WTC11 (cell line): ENCODE results near the gene CLMP. TPM values are rescaled to one million over a fixed set of nuclear protein-coding genes. Genes with fewer than 3 reads are reported as not detected.

ENCODE experiments used
- AFF4 ChIP-seq: sonication (generic); formaldehyde crosslinking; IDR thresholded peaks from 2 replicates; pipeline ENCODE4 v1.8.1; 2023; ENCODE audit warnings: mild to moderate bottlenecking, missing genetic modification reagents, borderline replicate concordance
- ATF1 ChIP-seq: sonication (generic); formaldehyde crosslinking; IDR thresholded peaks from 2 replicates; pipeline ENCODE4 v1.8.1; 2023; ENCODE audit warnings: mild to moderate bottlenecking, moderate library complexity, missing genetic modification reagents
- CDX4 ChIP-seq: fragments of 250-450 bp; sonication (Bioruptor Pico); IDR thresholded peaks from 2 replicates; pipeline ENCODE4 v1.9.0; 2021; ENCODE audit warnings: moderate library complexity, mild to moderate bottlenecking, inconsistent platforms, borderline replicate concordance
- CREB1 ChIP-seq: sonication (generic); formaldehyde crosslinking; IDR thresholded peaks from 2 replicates; pipeline ENCODE4 v1.8.0; 2023; ENCODE audit warnings: mild to moderate bottlenecking, missing genetic modification reagents
- EMX1 ChIP-seq: fragments of 250-450 bp; sonication (Bioruptor Pico); IDR thresholded peaks from 2 replicates; pipeline ENCODE4 v1.8.0; 2021; ENCODE audit warnings: mild to moderate bottlenecking
- ERG ChIP-seq: fragments of 250-450 bp; sonication (Bioruptor Pico); IDR thresholded peaks from 2 replicates; pipeline ENCODE4 v1.8.0; 2021; ENCODE audit warnings: mild to moderate bottlenecking
- ETV6 ChIP-seq: sonication (generic); formaldehyde crosslinking; IDR thresholded peaks from 2 replicates; pipeline ENCODE4 v1.8.1; 2022; ENCODE audit warnings: mild to moderate bottlenecking, missing genetic modification reagents
- FOXP1 ChIP-seq: sonication (generic); formaldehyde crosslinking; IDR thresholded peaks from 2 replicates; pipeline ENCODE4 v1.8.0; 2022; ENCODE audit warnings: missing genetic modification reagents, mild to moderate bottlenecking, moderate library complexity, borderline replicate concordance
- GTF2I ChIP-seq: fragments of 250-450 bp; sonication (Bioruptor Pico); conservative IDR thresholded peaks from 2 replicates; pipeline ENCODE4 v1.4.0; 2021; ENCODE audit warnings: mild to moderate bottlenecking
- HMGA2 ChIP-seq: fragments of 250-450 bp; sonication (Bioruptor Pico); IDR thresholded peaks from 2 replicates; pipeline ENCODE4 v1.4.0; 2021; ENCODE audit warnings: mild to moderate bottlenecking, moderate library complexity
- IRF2 ChIP-seq: sonication (generic); formaldehyde crosslinking; IDR thresholded peaks from 2 replicates; pipeline ENCODE4 v1.8.0; 2022; ENCODE audit warnings: low read depth, missing genetic modification reagents, borderline replicate concordance
- JAZF1 ChIP-seq: fragments of 250-450 bp; sonication (Bioruptor Pico); IDR thresholded peaks from 2 replicates; pipeline ENCODE4 v1.9.0; 2021; ENCODE audit warnings: moderate library complexity, mild to moderate bottlenecking, inconsistent platforms
- MAX ChIP-seq: sonication (generic); formaldehyde crosslinking; IDR thresholded peaks from 2 replicates; pipeline ENCODE4 v1.8.0; 2022; ENCODE audit warnings: mild to moderate bottlenecking, missing genetic modification reagents
- NFE2L1 ChIP-seq: sonication (generic); formaldehyde crosslinking; IDR thresholded peaks from 2 replicates; pipeline ENCODE4 v1.8.1; 2023; ENCODE audit warnings: missing genetic modification reagents
- NR2C2 ChIP-seq: sonication (generic); formaldehyde crosslinking; IDR thresholded peaks from 2 replicates; pipeline ENCODE4 v1.8.0; 2022; ENCODE audit warnings: mild to moderate bottlenecking, missing genetic modification reagents
- OVOL2 ChIP-seq: fragments of 250-450 bp; sonication (Bioruptor Pico); IDR thresholded peaks from 2 replicates; pipeline ENCODE4 v1.9.0; 2021; ENCODE audit warnings: mild to moderate bottlenecking, borderline replicate concordance
- RELA ChIP-seq: sonication (generic); formaldehyde crosslinking; IDR thresholded peaks from 2 replicates; pipeline ENCODE4 v1.8.1; 2022; ENCODE audit warnings: missing genetic modification reagents, mild to moderate bottlenecking, borderline replicate concordance
- RORB ChIP-seq: fragments of 250-450 bp; sonication (Bioruptor Pico); IDR thresholded peaks from 2 replicates; pipeline ENCODE4 v1.9.0; 2021; ENCODE audit warnings: mild to moderate bottlenecking
- SOX15 ChIP-seq: fragments of 250-450 bp; sonication (Bioruptor Pico); IDR thresholded peaks from 2 replicates; pipeline ENCODE4 v1.9.0; 2021; ENCODE audit warnings: mild to moderate bottlenecking
- TCF7 ChIP-seq: sonication (generic); formaldehyde crosslinking; IDR thresholded peaks from 2 replicates; pipeline ENCODE4 v1.8.0; 2022; ENCODE audit warnings: mild to moderate bottlenecking, low read depth, missing genetic modification reagents, moderate library complexity
- TP53 ChIP-seq: sonication (generic); formaldehyde crosslinking; IDR thresholded peaks from 2 replicates; pipeline ENCODE4 v1.8.1; 2023; ENCODE audit warnings: mild to moderate bottlenecking, missing genetic modification reagents
- ZNF121 ChIP-seq: sonication (generic); formaldehyde crosslinking; IDR thresholded peaks from 2 replicates; pipeline ENCODE4 v1.8.0; 2023; ENCODE audit warnings: missing genetic modification reagents
- ZNF138 ChIP-seq: sonication (generic); formaldehyde crosslinking; conservative IDR thresholded peaks from 2 replicates; pipeline ENCODE4 v1.8.1; 2022; ENCODE audit warnings: mild to moderate bottlenecking, moderate library complexity, missing genetic modification reagents
- total RNA-seq: library from RNA; stranded (reverse); gene quantifications from 3 replicates; pipeline ENCODE4 v1.2.3, GENCODE V29; 2021
- TF ChIP-seq, protein P1 (sequence below): fragments of 250-450 bp; sonication (Bioruptor Pico); IDR thresholded peaks from 2 replicates; pipeline ENCODE4 v1.9.0; 2021; ENCODE audit warnings: mild to moderate bottlenecking
- TF ChIP-seq, protein P2 (sequence below): sonication (generic); formaldehyde crosslinking; IDR thresholded peaks from 2 replicates; pipeline ENCODE4 v1.8.1; 2023; ENCODE audit warnings: mild to moderate bottlenecking, missing genetic modification reagents, moderate library complexity
- TF ChIP-seq, protein P3 (sequence below): sonication (generic); formaldehyde crosslinking; IDR thresholded peaks from 2 replicates; pipeline ENCODE4 v1.8.1; 2022; ENCODE audit warnings: missing genetic modification reagents, borderline replicate concordance
- TF ChIP-seq, protein P4 (sequence below): sonication (generic); formaldehyde crosslinking; IDR thresholded peaks from 2 replicates; pipeline ENCODE4 v1.8.1; 2022; ENCODE audit warnings: low read depth, mild to moderate bottlenecking, moderate library complexity, missing genetic modification reagents, borderline replicate concordance
- TF ChIP-seq, protein P5 (sequence below): fragments of 250-450 bp; sonication (Bioruptor Pico); IDR thresholded peaks from 2 replicates; pipeline ENCODE4 v1.9.0; 2021; ENCODE audit warnings: mild to moderate bottlenecking

CLMP gene
- total RNA-seq, 1 experiment from 2014 or later, result 20.0 TPM

- TF ChIP-seq, protein P1, sequence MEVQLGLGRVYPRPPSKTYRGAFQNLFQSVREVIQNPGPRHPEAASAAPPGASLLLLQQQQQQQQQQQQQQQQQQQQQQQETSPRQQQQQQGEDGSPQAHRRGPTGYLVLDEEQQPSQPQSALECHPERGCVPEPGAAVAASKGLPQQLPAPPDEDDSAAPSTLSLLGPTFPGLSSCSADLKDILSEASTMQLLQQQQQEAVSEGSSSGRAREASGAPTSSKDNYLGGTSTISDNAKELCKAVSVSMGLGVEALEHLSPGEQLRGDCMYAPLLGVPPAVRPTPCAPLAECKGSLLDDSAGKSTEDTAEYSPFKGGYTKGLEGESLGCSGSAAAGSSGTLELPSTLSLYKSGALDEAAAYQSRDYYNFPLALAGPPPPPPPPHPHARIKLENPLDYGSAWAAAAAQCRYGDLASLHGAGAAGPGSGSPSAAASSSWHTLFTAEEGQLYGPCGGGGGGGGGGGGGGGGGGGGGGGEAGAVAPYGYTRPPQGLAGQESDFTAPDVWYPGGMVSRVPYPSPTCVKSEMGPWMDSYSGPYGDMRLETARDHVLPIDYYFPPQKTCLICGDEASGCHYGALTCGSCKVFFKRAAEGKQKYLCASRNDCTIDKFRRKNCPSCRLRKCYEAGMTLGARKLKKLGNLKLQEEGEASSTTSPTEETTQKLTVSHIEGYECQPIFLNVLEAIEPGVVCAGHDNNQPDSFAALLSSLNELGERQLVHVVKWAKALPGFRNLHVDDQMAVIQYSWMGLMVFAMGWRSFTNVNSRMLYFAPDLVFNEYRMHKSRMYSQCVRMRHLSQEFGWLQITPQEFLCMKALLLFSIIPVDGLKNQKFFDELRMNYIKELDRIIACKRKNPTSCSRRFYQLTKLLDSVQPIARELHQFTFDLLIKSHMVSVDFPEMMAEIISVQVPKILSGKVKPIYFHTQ, result no peak
- no peak for TF ChIP-seq SOX15 (CRISPR knock-in tag)
- no peak for TF ChIP-seq NR2C2 (CRISPR knock-in tag)
- TF ChIP-seq ERG (CRISPR knock-in tag), result no peak
- no peak for TF ChIP-seq TCF7
- no peak for TF ChIP-seq CDX4 (CRISPR knock-in tag)
- no peak for TF ChIP-seq FOXP1 (CRISPR knock-in tag)
- TF ChIP-seq AFF4, result no peak
- no peak for TF ChIP-seq ZNF121 (CRISPR knock-in tag)
- no peak for TF ChIP-seq ZNF138 (CRISPR knock-in tag)
- no peak for TF ChIP-seq TP53 (CRISPR knock-in tag)
- no peak for TF ChIP-seq CREB1 (CRISPR knock-in tag)
- TF ChIP-seq JAZF1, result no peak
- TF ChIP-seq, protein P2, sequence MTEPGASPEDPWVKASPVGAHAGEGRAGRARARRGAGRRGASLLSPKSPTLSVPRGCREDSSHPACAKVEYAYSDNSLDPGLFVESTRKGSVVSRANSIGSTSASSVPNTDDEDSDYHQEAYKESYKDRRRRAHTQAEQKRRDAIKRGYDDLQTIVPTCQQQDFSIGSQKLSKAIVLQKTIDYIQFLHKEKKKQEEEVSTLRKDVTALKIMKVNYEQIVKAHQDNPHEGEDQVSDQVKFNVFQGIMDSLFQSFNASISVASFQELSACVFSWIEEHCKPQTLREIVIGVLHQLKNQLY, result no peak
- no peak for TF ChIP-seq HMGA2 (CRISPR knock-in tag)
- no peak for TF ChIP-seq ETV6 (CRISPR knock-in tag)
- no peak for TF ChIP-seq RORB
- no peak for TF ChIP-seq EMX1 (CRISPR knock-in tag)
- TF ChIP-seq, protein P3, sequence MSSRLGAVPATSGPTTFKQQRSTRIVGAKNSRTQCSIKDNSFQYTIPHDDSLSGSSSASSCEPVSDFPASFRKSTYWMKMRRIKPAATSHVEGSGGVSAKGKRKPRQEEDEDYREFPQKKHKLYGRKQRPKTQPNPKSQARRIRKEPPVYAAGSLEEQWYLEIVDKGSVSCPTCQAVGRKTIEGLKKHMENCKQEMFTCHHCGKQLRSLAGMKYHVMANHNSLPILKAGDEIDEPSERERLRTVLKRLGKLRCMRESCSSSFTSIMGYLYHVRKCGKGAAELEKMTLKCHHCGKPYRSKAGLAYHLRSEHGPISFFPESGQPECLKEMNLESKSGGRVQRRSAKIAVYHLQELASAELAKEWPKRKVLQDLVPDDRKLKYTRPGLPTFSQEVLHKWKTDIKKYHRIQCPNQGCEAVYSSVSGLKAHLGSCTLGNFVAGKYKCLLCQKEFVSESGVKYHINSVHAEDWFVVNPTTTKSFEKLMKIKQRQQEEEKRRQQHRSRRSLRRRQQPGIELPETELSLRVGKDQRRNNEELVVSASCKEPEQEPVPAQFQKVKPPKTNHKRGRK (CRISPR knock-in tag), result no peak
- TF ChIP-seq, protein P4, sequence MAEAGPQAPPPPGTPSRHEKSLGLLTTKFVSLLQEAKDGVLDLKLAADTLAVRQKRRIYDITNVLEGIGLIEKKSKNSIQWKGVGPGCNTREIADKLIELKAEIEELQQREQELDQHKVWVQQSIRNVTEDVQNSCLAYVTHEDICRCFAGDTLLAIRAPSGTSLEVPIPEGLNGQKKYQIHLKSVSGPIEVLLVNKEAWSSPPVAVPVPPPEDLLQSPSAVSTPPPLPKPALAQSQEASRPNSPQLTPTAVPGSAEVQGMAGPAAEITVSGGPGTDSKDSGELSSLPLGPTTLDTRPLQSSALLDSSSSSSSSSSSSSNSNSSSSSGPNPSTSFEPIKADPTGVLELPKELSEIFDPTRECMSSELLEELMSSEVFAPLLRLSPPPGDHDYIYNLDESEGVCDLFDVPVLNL, result no peak
- no peak for TF ChIP-seq OVOL2 (CRISPR knock-in tag)
- TF ChIP-seq GTF2I (CRISPR knock-in tag), result peak; percentile 84
- 0 out of 2 replicates have a peak, but pooled peaks have one; percentile 72 for TF ChIP-seq MAX (CRISPR knock-in tag)
- TF ChIP-seq RELA, result 0 out of 2 replicates have a peak, but pooled peaks have one; percentile 22
- TF ChIP-seq IRF2 (CRISPR knock-in tag), result no peak
- TF ChIP-seq ATF1 (CRISPR knock-in tag), result no peak
- TF ChIP-seq, protein P5, sequence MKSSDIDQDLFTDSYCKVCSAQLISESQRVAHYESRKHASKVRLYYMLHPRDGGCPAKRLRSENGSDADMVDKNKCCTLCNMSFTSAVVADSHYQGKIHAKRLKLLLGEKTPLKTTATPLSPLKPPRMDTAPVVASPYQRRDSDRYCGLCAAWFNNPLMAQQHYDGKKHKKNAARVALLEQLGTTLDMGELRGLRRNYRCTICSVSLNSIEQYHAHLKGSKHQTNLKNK (CRISPR knock-in tag), result no peak
- no peak for TF ChIP-seq NFE2L1 (CRISPR knock-in tag)
Observed at GRCh38 chr11:123196060-123196714, 1.1 kb upstream of the CLMP start (continued).
